Measurements from ENCODE around the gene GALK2. TPM values are rescaled to one million over a fixed set of nuclear protein-coding genes. Genes with fewer than 3 reads are reported as not detected.

GALK2 gene
- total RNA-seq, 1 experiment from 2014 or later = 35.0 TPM

DNA sequence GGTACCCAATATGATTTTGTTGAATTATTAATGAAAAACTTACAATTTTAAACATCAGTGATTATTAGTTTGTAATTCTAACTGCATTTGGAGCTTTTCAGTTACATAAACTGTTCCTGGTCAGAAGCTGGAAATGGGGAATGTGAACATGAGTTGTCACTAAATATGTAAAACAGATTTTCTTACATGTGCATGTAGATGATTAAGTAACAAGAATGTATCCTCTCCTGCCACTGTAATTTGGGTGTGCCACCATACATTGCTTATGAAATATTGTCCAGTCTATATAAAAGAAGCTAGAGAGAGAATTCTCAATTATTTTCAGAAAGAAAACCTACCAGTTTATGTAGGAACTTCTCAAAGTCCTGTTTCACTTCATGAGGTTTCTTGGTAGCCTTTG lies 161.4 kb downstream of the GALK2 start:
- H3K4me1 ChIP-seq (ENCODE audit: control insufficient read depth, insufficient read depth, low read length) = no peaks in the 10 kb centered on the region
- DNase-seq (ENCODE audit: low read depth, low spot score) (no peak), ATAC-seq (no peak)
- H3K27me3 ChIP-seq (ENCODE audit: control insufficient read depth, insufficient read depth, low read length) = no peaks in the 10 kb centered on the region
- TF ChIP-seq TCF7L2 (IDR thresholded peaks at IDR 0.05; ENCODE audit: low read depth, low read length) (no peak), SIN3A (IDR thresholded peaks at IDR 0.05; ENCODE audit: borderline replicate concordance, insufficient read depth, low read depth, low read length) (no peak), POLR2AphosphoS5 (IDR thresholded peaks at IDR 0.05; ENCODE audit: low read depth, low read length) (no peak), CTCF (IDR thresholded peaks at IDR 0.05) (no peak)
- TF ChIP-seq, protein P1, sequence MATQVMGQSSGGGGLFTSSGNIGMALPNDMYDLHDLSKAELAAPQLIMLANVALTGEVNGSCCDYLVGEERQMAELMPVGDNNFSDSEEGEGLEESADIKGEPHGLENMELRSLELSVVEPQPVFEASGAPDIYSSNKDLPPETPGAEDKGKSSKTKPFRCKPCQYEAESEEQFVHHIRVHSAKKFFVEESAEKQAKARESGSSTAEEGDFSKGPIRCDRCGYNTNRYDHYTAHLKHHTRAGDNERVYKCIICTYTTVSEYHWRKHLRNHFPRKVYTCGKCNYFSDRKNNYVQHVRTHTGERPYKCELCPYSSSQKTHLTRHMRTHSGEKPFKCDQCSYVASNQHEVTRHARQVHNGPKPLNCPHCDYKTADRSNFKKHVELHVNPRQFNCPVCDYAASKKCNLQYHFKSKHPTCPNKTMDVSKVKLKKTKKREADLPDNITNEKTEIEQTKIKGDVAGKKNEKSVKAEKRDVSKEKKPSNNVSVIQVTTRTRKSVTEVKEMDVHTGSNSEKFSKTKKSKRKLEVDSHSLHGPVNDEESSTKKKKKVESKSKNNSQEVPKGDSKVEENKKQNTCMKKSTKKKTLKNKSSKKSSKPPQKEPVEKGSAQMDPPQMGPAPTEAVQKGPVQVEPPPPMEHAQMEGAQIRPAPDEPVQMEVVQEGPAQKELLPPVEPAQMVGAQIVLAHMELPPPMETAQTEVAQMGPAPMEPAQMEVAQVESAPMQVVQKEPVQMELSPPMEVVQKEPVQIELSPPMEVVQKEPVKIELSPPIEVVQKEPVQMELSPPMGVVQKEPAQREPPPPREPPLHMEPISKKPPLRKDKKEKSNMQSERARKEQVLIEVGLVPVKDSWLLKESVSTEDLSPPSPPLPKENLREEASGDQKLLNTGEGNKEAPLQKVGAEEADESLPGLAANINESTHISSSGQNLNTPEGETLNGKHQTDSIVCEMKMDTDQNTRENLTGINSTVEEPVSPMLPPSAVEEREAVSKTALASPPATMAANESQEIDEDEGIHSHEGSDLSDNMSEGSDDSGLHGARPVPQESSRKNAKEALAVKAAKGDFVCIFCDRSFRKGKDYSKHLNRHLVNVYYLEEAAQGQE (IDR thresholded peaks at IDR 0.05; ENCODE audit: insufficient read depth in 1 of 2, low read depth in 2 of 2, low read length in 1 of 2) = no peak
- no peaks in the 10 kb centered on the region for H3K9me3 ChIP-seq (ENCODE audit: control insufficient read depth, insufficient read depth, low read depth, low read length)
- in situ Hi-C loops (cut with HindIII; ENCODE audit: low pct_unique_long_range_greater_than_20kb, low sequenced_read_pairs) = no loop called here
- 0 out of 2 replicates have a peak, but pooled peaks cover 2% of the 10 kb centered on the region for H3K36me3 ChIP-seq (ENCODE audit: control insufficient read depth, insufficient read depth, low read length)
- ChIA-PET CTCF (no interaction called here), POLR2A (no interaction called here)
- no TSS peak for BruUV-seq (replicated peaks)
- intact Hi-C loops (cut with micrococcal nuclease; ENCODE audit: unreplicated experiment) = no loop called here
- H3K27ac ChIP-seq (ENCODE audit: low read length) = no peak overlapping the region
- H3K4me3 ChIP-seq (ENCODE audit: low read depth in 2 of 2, low read length in 2 of 2) = no peak overlapping the region

DNA sequence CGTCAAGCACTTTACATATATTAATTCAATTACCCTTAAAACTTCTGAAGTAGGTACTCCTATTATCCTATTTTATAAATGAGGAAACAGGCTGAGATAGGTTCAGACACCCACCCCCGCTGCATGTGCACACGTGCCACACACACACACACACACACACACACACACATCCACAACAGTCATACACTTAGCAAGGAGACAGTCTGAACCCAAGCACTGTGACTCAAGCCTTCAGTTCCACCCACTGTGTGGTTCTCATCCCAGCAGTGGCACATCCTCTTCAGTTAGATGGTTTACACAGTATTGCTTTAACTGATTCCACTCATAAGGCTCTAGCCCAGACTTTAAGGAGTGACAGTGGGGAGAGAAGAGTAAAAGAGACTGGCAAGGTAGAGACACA lies 161.9 kb downstream of the GALK2 start:
- Histone ChIP-seq H3K9me3 (ENCODE audit: control insufficient read depth, insufficient read depth, low read depth, low read length) (no peaks in the 10 kb centered on the region), H3K36me3 (ENCODE audit: control insufficient read depth, insufficient read depth, low read length) (0 out of 2 replicates have a peak, but pooled peaks cover 2% of the 10 kb centered on the region), H3K27me3 (ENCODE audit: control insufficient read depth, insufficient read depth, low read length) (no peaks in the 10 kb centered on the region), H3K4me1 (ENCODE audit: control insufficient read depth, insufficient read depth, low read length) (no peaks in the 10 kb centered on the region), H3K4me3 (ENCODE audit: low read depth in 2 of 2, low read length in 2 of 2) (no peak overlapping the region), H3K27ac (ENCODE audit: low read length) (no peak overlapping the region)
- intact Hi-C loops (cut with micrococcal nuclease; ENCODE audit: unreplicated experiment) = no loop called here
- no TSS peak for BruUV-seq (replicated peaks)
- in situ Hi-C loops (cut with HindIII; ENCODE audit: low pct_unique_long_range_greater_than_20kb, low sequenced_read_pairs) = no loop called here
- DNase-seq (ENCODE audit: low read depth, low spot score) = no peak
- ChIA-PET CTCF (no interaction called here), POLR2A (no interaction called here)
- TF ChIP-seq TCF7L2 (IDR thresholded peaks at IDR 0.05; ENCODE audit: low read depth, low read length) (no peak), POLR2AphosphoS5 (IDR thresholded peaks at IDR 0.05; ENCODE audit: low read depth, low read length) (no peak), CTCF (IDR thresholded peaks at IDR 0.05) (no peak), SIN3A (IDR thresholded peaks at IDR 0.05; ENCODE audit: borderline replicate concordance, insufficient read depth, low read depth, low read length) (no peak)
- TF ChIP-seq, protein P1 (IDR thresholded peaks at IDR 0.05; ENCODE audit: insufficient read depth in 1 of 2, low read depth in 2 of 2, low read length in 1 of 2) = no peak
- no peak for ATAC-seq

Measured in Panc1 (cell line).